CD14-positive monocyte (primary cell): ENCODE results near the gene ZNF439. TPM values are rescaled to one million over a fixed set of nuclear protein-coding genes. Genes with fewer than 3 reads are reported as not detected.
"Not testable (repeated sequence)": the region's sequence is repeated elsewhere in the genome, so short reads cannot be mapped to it uniquely, and the experiment has no call there.

Experiments used
- DNase-seq, 3 donors: peaks; one replicate each; pipeline ENCODE4 v3.0.0-alpha.2; 2011 to 2022
- H2AFZ ChIP-seq: 2 replicates; pipeline ENCODE4 v1.6.0; 2012; ENCODE audit warnings: mild to moderate bottlenecking, low read depth, low read length, inconsistent platforms; ENCODE audit not compliant: insufficient read depth, poor library complexity, severe bottlenecking
- H3K27ac ChIP-seq, 2 donors: 1 replicate in 1 of 2; 2 replicates in 1 of 2; pipeline ENCODE4 v1.5.1; 2012 to 2013; ENCODE audit warnings: low read length in 2 of 2, control low read depth in 1 of 2, inconsistent platforms in 1 of 2, low read depth in 1 of 2, mild to moderate bottlenecking in 1 of 2
- H3K27me3 ChIP-seq, 2 donors: one replicate each; pipeline versions ENCODE4 v1.6.0 to v1.6.1; 2011 to 2013; ENCODE audit warnings: low read length in 2 of 2; ENCODE audit not compliant: control insufficient read depth in 2 of 2, insufficient read depth in 2 of 2
- H3K36me3 ChIP-seq, 2 donors: replicated peaks in 1 of 2; 1 replicate in 1 of 2; 2 replicates in 1 of 2; pipeline versions ENCODE4 v1.5.1 to v1.6.1; 2012 to 2013; ENCODE audit warnings: low read length in 2 of 2, control low read depth in 1 of 2, inconsistent platforms in 1 of 2, mild to moderate bottlenecking in 1 of 2; ENCODE audit not compliant: insufficient read depth in 2 of 2, control insufficient read depth in 1 of 2
- H3K4me1 ChIP-seq, 2 donors: 1 replicate in 1 of 2; 2 replicates in 1 of 2; pipeline versions ENCODE4 v1.5.1 to v1.6.1; 2012 to 2013; ENCODE audit warnings: low read length in 2 of 2, control low read depth in 1 of 2, inconsistent platforms in 1 of 2, mild to moderate bottlenecking in 1 of 2, moderate library complexity in 1 of 2; ENCODE audit not compliant: insufficient read depth in 2 of 2, control insufficient read depth in 1 of 2
- H3K4me2 ChIP-seq: replicated peaks from 2 replicates; pipeline ENCODE3; 2012; ENCODE audit warnings: low read length, moderate library complexity, mild to moderate bottlenecking; ENCODE audit not compliant: poor library complexity, severe bottlenecking; ENCODE audit errors: extremely low read depth
- H3K4me3 ChIP-seq, 3 experiments: fragments of 200-600 bp in 1 of 3; sonication (generic) in 1 of 3; replicated peaks in 1 of 3; 1 replicate in 2 of 3; 2 replicates in 1 of 3; pipeline ENCODE4 v1.5.1; 2011 to 2013; ENCODE audit warnings: low read length in 3 of 3, mild to moderate bottlenecking in 3 of 3, control low read depth in 2 of 3, low read depth in 2 of 3, inconsistent platforms in 1 of 3, moderate library complexity in 1 of 3
- H3K79me2 ChIP-seq: 2 replicates; pipeline ENCODE4 v1.6.0; 2012; ENCODE audit warnings: mild to moderate bottlenecking, control low read depth, inconsistent platforms, low read length, moderate library complexity; ENCODE audit not compliant: insufficient read depth
- H3K9ac ChIP-seq: 2 replicates; pipeline ENCODE4 v1.6.0; 2017; ENCODE audit warnings: low read length, mild to moderate bottlenecking; ENCODE audit not compliant: insufficient read depth, poor library complexity, severe bottlenecking
- H3K9me3 ChIP-seq, 2 donors: replicated peaks in 1 of 2; 1 replicate in 1 of 2; 2 replicates in 1 of 2; pipeline versions ENCODE4 v1.5.1 to v1.6.1; 2012 to 2013; ENCODE audit warnings: low read length in 2 of 2, control low read depth in 1 of 2; ENCODE audit not compliant: control insufficient read depth in 1 of 2, insufficient read depth in 1 of 2
- H4K20me1 ChIP-seq: 2 replicates; pipeline ENCODE4 v1.6.0; 2012; ENCODE audit warnings: mild to moderate bottlenecking, low read length, control low read depth, moderate library complexity; ENCODE audit not compliant: insufficient read depth
- H3K27ac Mint-ChIP-seq, 7 donors: one replicate each; pipeline ENCODE4 v1.8.0; 2020; ENCODE audit warnings: mild to moderate bottlenecking in 7 of 7, mixed read lengths in 7 of 7, moderate library complexity in 6 of 7, inconsistent platforms in 2 of 7
- H3K27me3 Mint-ChIP-seq, 3 donors: one replicate each; pipeline ENCODE4 v1.8.0; 2021 to 2022; ENCODE audit warnings: low read depth in 3 of 3, mild to moderate bottlenecking in 3 of 3, mixed read lengths in 3 of 3, moderate library complexity in 3 of 3, inconsistent platforms in 1 of 3
- H3K36me3 Mint-ChIP-seq, 2 donors: one replicate each; pipeline ENCODE4 v1.8.0; 2020; ENCODE audit warnings: mixed read lengths in 2 of 2, inconsistent platforms in 1 of 2, mild to moderate bottlenecking in 1 of 2
- H3K4me1 Mint-ChIP-seq: one replicate; pipeline ENCODE4 v1.8.0; 2020; ENCODE audit warnings: mild to moderate bottlenecking, mixed read lengths
- H3K4me3 Mint-ChIP-seq, 2 donors: one replicate each; pipeline ENCODE4 v1.8.0; 2020; ENCODE audit warnings: mild to moderate bottlenecking in 2 of 2, mixed read lengths in 2 of 2, moderate library complexity in 1 of 2
- H3K9me3 Mint-ChIP-seq, 7 donors: one replicate each; pipeline ENCODE4 v1.8.0; 2020 to 2022; ENCODE audit warnings: mixed read lengths in 7 of 7, mild to moderate bottlenecking in 6 of 7, moderate library complexity in 6 of 7, inconsistent platforms in 2 of 7
- CTCF ChIP-seq: fragments of 200-600 bp; IDR thresholded peaks from one replicate; pipeline ENCODE4 v1.8.0; 2022; ENCODE audit warnings: antibody characterized with exemption, mild to moderate bottlenecking
- WGBS: methylation state at CpG from one replicate; pipeline ENCODE4 v1.1.5; 2013; ENCODE audit warnings: missing lambda C conversion rate; ENCODE audit not compliant: insufficient coverage; 5-methylcytosine and 5-hydroxymethylcytosine counted together
- intact Hi-C, 2 donors: fragments of 100-400 bp; cut with micrococcal nuclease; formaldehyde crosslinking; loops; one replicate each; pipeline versions ENCODE4 v1.15.0 to v1.15.1; 2023
- polyA plus RNA-seq, 3 donors: library from polyadenylated mRNA; depleted of rRNA in 1 of 3; unstranded in 2 of 3; stranded (reverse) in 1 of 3; fragments of 300-500 nt in 2 of 3; fragments of >200 nt in 1 of 3; fragmentation: Illumina TruSeq in 2 of 3; gene quantifications; 1 replicate in 2 of 3; 2 replicates in 1 of 3; pipeline ENCODE4 v1.2.3, GENCODE V29; 2012 to 2021

The ZNF439 gene
- polyA plus RNA-seq, 3 donors: 0.31 to 2.1 (median 0.82) TPM

GRCh38 chr19:11832253-11832912 is 16.1 kb upstream of the ZNF439 start:
- H3K9ac ChIP-seq: no peak overlapping the region
- H4K20me1 ChIP-seq: no peaks in the 10 kb centered on the region
- no peaks in the 10 kb centered on the region for H3K27me3 Mint-ChIP-seq
- peaks cover 6% of the 10 kb centered on the region for H3K79me2 ChIP-seq
- no peaks in the 10 kb centered on the region for H3K4me1 ChIP-seq
- H3K4me1 Mint-ChIP-seq: no peaks in the 10 kb centered on the region
- no peaks in the 10 kb centered on the region for H3K27me3 ChIP-seq
- no peak for TF ChIP-seq CTCF
- no peak overlapping the region for H3K4me3 Mint-ChIP-seq
- H2AFZ ChIP-seq: no peak overlapping the region
- peaks cover 45 to 94% (median 92%) of the 10 kb centered on the region in 7 donors for H3K9me3 Mint-ChIP-seq
- DNase-seq: no peak
- H3K36me3 Mint-ChIP-seq: peaks cover 54 to 68% of the 10 kb centered on the region in 2 donors
- no peak overlapping the region for H3K27ac Mint-ChIP-seq
- no peak overlapping the region for H3K27ac ChIP-seq
- H3K4me2 ChIP-seq: no peak overlapping the region
- H3K4me3 ChIP-seq: peak overlapping the region in 1 of 3 experiments; percentile 35
- 92% methylated on average over 2 of the region's 8 CpGs for WGBS
- peaks cover 30 to 73% of the 10 kb centered on the region in 2 donors for H3K36me3 ChIP-seq
- peaks cover 73 to 98% of the 10 kb centered on the region in 2 donors for H3K9me3 ChIP-seq
- intact Hi-C loops: no loop called here

GRCh38 chr19:11833541-11833940 is 15.0 kb upstream of the ZNF439 start:
- no peaks in the 10 kb centered on the region for H3K79me2 ChIP-seq
- TF ChIP-seq CTCF: no peak
- no peak for DNase-seq
- Mint-ChIP-seq H3K27me3 (no peaks in the 10 kb centered on the region), H3K4me3 (no peak overlapping the region), H3K4me1 (no peaks in the 10 kb centered on the region), H3K36me3 (peaks cover 43 to 57% of the 10 kb centered on the region in 2 donors), H3K27ac (no peak overlapping the region), H3K9me3 (peaks cover 42 to 93% (median 89%) of the 10 kb centered on the region in 7 donors)
- H3K9ac ChIP-seq: no peak overlapping the region
- H3K27me3 ChIP-seq: no peaks in the 10 kb centered on the region
- no peaks in the 10 kb centered on the region for H3K4me1 ChIP-seq
- WGBS: no CpG with 5 or more reads among the region's 2 CpGs
- no peaks in the 10 kb centered on the region for H4K20me1 ChIP-seq
- peak overlapping the region in 1 of 3 experiments; percentile 39 for H3K4me3 ChIP-seq
- H3K27ac ChIP-seq: no peak overlapping the region
- H3K9me3 ChIP-seq: peaks cover 72 to 96% of the 10 kb centered on the region in 2 donors
- intact Hi-C loops: no loop called here
- H3K36me3 ChIP-seq: peaks cover 30 to 61% of the 10 kb centered on the region in 2 donors
- no peak overlapping the region for H2AFZ ChIP-seq
- no peak overlapping the region for H3K4me2 ChIP-seq

GRCh38 chr19:11835626-11836066 is 12.9 kb upstream of the ZNF439 start:
- H3K79me2 ChIP-seq, H3K27ac ChIP-seq, H3K4me3 Mint-ChIP-seq, H4K20me1 ChIP-seq, H3K27ac Mint-ChIP-seq, H3K27me3 ChIP-seq, H3K4me1 Mint-ChIP-seq, H3K9ac ChIP-seq, H3K4me1 ChIP-seq, DNase-seq, H3K27me3 Mint-ChIP-seq, intact Hi-C loops, H3K4me3 ChIP-seq, H2AFZ ChIP-seq, H3K4me2 ChIP-seq: not testable (repeated sequence)
- H3K9me3 Mint-ChIP-seq: peaks cover 32 to 92% (median 88%) of the 10 kb centered on the region in 7 donors
- WGBS: 89% methylated on average over 1 of the region's 2 CpGs
- H3K36me3 ChIP-seq: peaks cover 20 to 40% of the 10 kb centered on the region in 2 donors
- peaks cover 70 to 95% of the 10 kb centered on the region in 2 donors for H3K9me3 ChIP-seq
- H3K36me3 Mint-ChIP-seq: peaks cover 29 to 36% of the 10 kb centered on the region in 2 donors
